HT-29 (cell line): ENCODE results near the gene LYAR. TPM values are rescaled to one million over a fixed set of nuclear protein-coding genes. Genes with fewer than 3 reads are reported as not detected.
"Not testable (repeated sequence)": the region's sequence is repeated elsewhere in the genome, so short reads cannot be mapped to it uniquely, and the experiment has no call there.

Experiments
- DNase-seq: peaks from one replicate; pipeline ENCODE4 v3.0.0-alpha.2; 2015; ENCODE audit warnings: low spot score
- total RNA-seq: library from RNA; depleted of rRNA; stranded (reverse); fragments of >200 nt; shearing (Covaris generic); gene quantifications from 2 replicates; pipeline ENCODE4 v1.2.3, GENCODE V29; 2014

LYAR gene
- total RNA-seq, 1 experiment from 2014 or later: 25.4 TPM

DNA sequence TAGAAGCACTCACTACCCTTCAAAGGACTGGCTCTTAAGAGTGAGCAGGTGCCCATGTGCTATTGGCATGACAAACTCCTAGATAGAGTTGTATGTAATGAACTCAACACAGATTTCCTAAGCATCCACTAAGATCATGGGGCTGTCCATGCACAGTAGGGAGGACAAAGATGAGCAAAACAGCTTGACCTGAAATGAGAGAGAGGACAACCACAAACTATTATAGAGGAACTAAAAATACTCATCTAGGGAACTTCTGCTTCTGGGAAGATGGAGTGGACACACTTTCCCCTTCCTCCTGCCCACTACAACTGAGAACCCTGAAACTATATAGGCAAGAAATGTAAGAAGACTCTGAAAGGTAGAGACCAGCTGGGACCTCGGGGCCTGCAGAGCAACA is 21.2 kb downstream of the LYAR start:
- no peak for DNase-seq

DNA sequence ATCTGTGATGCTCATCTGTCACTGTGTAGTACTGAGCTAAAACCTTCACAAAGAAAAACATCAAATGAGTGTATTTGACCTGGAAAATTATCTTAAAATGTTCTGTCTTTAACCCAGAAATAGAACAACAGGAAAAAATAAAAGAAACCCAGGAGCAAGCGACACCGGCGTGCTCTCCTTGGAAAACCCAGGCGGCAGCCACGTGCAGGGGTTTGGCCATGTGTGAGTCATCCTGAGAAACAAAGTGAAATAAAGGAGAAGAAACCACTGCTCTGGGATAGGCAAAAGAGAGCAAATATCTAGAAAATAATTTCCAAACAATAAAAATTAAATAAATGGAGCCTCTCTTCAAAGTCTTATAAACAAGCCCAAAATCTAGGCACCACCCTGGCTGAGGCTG is 22.0 kb downstream of the LYAR start:
- DNase-seq: no peak

DNA sequence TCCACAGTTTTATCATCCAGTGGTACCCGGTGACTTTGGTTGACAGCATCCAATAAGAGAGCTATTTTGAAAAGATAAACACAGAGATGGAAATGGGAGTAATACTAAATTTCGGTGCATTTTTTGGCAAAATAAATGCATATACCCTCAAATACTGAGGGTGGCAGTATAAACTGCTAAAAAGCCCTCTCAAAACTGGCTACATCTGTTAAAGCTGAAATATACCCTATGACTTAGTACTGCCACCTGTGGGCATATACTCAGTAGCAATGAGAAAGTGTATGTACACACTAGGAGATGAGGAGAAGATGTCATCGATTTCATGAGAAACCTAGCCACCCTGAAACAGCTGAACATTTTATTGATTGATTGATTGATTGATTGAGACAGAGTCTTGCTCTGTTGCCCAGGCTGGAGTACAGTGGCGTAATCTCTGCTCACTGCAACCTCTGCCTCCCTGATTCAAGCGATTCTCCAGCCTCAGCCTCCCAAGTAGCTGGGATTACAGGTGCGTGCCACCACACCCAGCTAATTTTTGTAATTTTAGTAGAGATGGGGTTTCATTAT is 29.7 kb downstream of the LYAR start:
- DNase-seq: peak; percentile 53

DNA sequence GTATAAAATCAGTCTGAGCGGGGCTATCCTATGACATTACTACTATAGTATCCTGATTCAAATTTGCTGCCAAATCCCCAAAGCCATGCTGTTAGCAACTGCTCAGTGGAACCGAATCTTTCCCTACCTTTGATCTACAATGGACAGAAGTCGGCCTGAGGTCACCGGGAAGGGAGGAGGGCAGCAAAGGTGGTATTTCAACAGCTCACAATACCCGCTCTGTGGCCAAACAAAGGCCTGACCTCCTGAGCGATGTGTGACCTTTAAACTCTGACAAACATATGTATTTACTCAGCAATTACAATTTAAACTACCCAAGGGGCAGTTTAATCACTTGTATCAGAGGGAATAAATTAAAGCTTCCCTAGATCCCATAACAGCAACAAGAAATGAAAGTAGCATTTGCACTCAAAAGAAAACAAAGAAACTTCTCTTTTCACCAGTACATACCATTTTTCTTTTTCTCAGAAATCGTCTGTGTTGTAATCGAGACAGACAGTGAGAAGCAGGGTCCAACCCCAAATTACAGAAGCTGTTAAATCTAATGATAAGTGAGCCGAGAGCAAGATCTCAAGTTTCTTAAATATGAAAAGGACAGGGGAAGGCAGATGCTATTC is 30.4 kb downstream of the LYAR start:
- peak; percentile 43 for DNase-seq

DNA sequence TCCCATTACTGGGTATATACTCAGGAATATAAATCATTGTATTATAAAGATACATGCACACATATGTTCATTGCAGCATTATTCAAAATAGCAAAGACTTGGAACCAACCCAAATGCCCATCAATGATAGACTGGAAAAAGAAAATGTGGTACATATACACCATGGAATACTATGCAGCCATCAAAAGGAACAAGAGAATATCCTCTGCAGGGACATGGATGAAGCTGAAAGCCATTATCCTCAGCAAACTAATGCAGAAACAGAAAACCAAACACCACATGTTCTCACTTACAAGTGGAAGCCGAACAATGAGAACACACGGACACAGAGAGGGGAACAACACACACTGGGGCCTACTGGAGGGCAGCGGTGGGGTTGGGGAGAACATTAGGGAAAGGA is 32.2 kb downstream of the LYAR start:
- not testable (repeated sequence) for DNase-seq

DNA sequence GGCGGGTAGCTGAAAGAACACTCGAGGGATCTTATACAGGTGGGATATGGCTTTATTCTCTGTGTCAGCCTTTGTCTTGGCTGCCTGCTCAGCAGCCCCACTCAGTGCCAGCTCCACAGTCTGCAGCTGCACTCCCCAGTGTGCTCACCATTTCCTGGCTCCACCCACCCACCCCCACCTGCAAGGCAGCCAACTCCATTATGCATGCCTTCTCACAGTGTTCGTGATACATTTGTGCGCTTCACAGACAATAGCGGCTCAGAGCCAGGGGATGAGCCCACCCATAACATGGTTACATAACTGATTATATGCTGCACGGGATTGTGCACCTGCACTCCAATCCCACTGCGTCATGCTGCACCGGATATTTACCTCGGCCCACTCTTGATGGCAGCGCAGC is 33.2 kb downstream of the LYAR start:
- DNase-seq: no peak

DNA sequence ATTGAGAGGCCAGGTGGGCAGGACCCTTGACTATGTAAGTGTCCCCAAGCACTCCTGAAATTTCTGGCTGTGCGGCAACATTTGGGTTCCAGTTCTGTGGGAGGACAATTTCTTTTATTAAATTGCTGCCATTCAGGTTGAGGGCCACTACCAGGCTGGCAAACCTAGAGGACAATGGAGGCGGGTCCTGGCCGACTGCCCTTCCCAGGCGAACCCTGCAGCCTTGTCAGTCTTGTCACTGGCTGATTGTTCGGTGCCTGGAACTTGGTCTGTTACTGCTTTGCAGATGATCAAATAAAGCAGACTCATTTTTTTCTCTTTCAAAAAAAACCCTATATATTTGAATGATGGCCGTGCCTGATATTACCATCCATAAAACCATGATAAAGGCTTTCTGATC is 35.3 kb downstream of the LYAR start:
- DNase-seq: no peak

DNA sequence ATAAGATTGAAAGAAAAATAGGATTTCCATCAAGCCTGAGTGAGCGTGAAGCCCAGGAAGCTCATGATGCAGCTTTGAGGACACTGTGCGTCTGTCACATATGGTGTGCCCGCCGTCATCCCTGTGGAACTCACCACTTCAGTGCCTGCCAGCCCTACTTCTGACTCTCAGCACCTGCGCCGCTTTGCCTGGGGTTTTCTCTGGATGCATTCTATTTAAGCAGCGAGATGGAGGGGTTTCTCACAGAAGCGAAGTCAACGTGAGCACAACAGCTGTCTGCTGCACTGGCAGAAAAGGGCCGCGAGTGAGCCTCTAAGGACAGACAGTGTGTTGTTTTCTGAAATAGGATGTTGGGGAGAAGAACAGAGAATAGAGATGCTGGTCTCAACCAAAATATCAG is 35.8 kb downstream of the LYAR start:
- DNase-seq: no peak

DNA sequence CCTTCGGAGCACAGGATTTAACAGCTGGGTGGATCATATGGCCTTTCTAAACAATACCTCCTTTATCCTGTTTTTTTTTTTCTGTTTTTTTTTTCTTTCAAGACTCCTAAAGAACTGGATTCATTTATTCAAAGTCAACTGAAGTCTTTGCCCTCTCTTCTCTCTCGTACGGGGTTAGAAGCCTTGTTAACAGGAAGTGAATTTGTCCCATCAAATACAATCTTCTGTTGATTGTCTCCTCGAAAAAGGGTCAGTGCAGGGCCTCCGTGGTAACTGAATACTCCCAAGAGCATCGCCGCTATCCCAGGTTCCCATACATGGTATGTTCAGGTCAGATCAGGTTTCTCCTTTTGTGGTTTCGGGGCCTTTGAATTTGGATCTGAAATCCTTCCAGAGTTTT is 40.1 kb downstream of the LYAR start:
- no peak for DNase-seq

DNA sequence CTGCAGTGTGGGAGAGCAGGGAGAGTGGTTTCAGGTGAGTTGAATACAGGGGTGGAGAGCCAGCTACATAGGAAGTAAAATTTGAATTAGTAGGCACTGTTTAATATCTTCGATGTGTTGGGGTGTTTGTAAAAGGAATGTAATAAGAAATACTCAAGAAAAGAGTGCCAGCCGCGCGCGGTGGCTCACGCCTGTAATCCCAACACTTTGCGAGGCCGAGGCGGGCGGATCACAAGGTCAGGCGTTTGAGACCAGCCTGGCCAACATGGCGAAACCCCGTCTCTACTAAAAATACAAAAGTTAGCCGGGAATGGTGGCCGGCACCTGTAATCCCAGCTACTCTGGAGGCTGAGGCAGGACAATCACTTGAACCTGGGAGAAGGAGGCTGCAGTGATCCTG is 40.6 kb downstream of the LYAR start:
- DNase-seq: not testable (repeated sequence)

DNA sequence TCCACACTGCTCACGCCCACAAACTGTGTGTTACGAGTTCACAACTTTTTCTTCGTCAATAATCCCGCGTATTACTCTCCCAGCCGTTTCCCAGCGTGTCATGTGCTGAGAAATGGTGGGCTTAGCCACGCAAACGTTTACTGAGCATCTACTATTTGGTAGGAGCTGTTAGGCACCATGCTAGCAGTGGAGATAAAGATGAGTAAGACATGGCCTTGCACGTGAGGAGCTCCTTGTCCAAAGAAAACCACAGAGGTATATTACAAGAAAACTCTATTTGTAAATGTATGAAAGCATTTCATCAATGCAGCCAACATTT is 41.1 kb downstream of the LYAR start:
- no peak for DNase-seq

DNA sequence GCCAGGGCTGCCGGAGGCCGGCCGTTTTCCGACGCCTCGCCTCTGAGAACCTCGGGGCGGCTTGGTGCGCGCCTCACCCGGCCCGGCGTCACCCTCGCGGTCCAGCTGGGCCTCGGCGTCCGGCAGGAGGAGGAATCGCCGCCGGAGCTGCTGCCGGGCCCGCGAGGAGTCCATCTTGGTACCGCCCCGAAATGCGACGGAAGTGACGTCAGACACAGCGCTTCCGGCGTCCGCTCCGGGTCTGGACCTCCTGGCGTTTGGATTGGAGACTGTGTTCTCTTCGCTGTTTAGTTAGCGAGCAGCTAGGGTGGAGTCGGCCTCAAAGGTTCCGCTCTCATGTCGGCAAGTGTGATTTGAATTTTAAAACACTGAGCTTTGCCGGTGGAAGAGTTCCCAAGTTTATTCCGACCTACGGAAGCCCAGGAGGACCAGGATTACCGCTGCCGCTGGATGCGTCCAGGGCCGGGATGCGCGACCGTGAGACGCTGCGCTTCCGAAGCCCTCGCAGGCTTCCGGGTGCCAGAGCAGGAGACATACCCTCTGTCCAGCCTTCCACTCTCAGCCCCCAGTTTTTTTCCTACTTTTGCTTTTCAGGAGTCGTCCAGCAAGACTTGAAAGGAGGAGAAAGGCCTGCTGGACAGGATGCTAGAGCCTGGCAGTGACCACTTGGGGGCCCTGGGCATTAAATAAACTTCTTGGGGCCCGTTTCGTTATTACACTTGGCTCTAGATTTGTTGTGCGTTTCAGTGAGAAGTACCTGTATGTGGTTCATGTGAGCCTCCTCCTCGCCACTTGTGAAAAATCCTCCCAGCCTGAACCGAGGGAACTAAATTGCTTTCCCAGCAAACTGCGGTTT is 41.7 kb downstream of the LYAR start, which contains the start of gene TMEM128:
TSS of gene TMEM128 (minus strand) at position 195 of the 856 bp plus-strand sequence. CDS start at position 174, 21 bp downstream.
- peak; percentile 93 for DNase-seq

DNA sequence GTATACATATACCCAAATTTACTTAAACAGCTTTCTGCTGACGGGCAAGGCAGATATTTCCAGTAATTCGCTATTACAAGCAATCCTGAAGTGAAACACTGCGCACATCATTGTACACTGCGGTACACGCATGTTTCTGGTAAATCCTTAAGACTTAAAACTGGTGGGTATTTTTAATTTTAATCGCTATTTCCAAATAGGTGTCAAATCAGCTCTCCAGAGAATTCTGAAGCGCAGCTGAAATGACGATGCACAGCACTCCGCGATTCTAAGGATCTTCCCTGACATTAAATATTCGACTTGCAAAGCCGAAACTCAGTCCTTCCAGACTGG is 42.3 kb downstream of the LYAR start:
- DNase-seq: no peak

DNA sequence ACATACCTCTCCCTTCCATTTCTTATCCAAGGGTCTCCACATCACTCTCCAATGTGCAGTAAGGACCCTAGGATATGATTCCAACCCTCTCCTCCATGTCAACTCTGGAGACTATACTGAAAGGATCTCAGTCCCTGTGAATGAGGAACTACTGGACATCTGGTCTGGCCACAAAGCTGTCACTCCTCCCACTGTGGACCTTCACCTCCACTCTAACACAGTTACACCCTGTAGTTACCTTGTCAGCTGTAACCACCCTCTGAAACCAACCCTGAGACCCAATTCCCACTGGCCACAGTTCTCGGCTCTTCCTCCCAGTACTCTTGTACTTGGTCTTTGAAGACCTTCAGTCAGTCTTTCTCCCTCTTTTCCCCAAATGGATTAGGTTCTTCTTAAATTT is 44.8 kb downstream of the LYAR start:
- DNase-seq: no peak

DNA sequence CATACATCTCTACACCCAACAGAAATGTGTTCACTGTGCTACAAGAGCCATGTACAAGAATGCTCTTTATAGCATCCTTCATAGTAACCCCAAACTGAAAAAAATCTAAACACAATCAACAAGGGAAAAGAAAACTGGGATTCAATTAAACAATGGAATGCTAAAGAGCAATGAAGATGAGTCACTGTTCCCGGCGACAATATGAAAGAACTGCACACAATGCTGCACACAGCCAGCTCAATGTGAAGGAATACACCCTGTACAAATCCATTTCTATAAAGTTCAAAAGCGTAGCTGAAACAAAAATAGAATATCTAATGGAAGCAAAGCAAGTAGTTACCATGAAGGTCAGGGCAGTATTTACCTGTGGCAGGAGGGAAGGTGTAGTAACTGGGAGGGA is 50.4 kb downstream of the LYAR start:
- not testable (repeated sequence) for DNase-seq

DNA sequence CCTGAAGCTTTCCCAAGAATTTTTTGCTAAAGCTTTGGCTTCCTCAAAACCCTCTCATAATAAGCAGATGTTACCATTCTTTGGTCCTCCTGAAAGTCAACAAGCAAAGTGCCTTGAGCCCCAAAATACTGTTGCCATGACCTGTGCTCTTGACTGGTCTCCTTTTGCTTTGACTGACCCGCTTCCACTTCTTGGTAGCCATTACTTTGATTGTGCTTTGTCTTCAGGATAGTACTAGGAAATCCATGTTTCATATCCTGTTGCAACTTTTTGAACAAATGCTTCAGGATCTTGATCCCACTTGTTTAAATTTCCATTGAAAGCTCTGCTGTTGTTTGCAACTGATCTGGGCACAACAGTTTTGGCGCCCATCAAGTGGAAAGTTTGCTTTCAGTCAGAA is 56.3 kb downstream of the LYAR start:
- DNase-seq: no peak

DNA sequence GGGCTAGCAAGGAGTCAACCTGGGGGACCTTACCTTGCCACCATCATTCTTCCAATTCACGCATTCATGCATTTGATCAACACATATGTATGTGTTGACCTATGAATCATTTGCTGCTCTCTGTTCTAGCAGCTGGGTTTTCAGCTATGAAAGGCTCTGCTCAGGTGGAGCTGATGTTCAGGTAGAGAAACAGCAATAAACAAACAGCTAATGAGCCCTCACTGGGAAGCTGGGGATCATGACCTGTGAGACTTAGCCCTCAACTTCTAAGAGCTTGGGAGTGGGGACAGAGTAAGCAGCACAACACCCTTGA is 61.6 kb downstream of the LYAR start:
- no peak for DNase-seq

DNA sequence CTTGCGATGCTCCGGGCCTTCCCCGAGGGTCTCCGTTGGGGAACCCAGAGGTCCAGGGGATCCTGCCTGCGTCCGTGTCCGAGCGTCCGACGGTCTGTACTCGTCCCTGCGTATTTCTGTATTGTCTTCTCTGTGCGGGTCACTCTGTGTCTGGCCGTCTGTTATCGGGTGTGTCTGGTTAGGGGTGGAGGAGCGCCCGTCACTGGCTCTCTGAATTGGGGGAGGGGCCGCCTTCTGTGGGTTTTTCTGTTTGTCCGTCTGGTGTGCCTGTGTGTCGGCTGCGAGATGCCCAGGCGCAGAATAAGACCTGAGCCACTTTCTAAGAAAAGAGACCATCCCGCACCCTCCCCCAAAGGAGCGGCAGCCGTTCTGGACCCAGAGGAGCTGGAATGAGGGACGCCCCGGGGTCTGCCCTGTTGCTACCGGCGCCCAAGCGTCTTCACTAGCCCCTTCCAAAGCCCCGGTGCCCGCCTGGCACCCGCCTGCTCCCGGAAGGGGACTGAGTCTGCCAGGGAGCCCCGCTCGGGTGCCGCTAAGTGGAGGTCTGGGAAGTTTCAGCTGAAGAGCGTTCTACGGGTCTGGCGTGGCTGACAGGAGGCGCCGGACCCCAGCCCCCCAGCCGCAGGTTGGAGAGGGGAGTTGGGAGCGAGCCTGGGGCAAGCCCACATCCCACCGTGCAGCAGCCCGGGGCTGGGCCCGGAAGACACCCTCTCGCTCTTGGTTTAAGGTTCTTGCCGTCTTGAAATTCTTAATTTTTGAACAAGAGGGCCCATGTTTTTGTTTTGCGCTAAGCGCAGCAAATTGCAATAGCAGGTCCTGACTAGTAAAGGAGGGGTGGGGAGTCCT is 62.2 kb downstream of the LYAR start:
- no peak for DNase-seq

DNA sequence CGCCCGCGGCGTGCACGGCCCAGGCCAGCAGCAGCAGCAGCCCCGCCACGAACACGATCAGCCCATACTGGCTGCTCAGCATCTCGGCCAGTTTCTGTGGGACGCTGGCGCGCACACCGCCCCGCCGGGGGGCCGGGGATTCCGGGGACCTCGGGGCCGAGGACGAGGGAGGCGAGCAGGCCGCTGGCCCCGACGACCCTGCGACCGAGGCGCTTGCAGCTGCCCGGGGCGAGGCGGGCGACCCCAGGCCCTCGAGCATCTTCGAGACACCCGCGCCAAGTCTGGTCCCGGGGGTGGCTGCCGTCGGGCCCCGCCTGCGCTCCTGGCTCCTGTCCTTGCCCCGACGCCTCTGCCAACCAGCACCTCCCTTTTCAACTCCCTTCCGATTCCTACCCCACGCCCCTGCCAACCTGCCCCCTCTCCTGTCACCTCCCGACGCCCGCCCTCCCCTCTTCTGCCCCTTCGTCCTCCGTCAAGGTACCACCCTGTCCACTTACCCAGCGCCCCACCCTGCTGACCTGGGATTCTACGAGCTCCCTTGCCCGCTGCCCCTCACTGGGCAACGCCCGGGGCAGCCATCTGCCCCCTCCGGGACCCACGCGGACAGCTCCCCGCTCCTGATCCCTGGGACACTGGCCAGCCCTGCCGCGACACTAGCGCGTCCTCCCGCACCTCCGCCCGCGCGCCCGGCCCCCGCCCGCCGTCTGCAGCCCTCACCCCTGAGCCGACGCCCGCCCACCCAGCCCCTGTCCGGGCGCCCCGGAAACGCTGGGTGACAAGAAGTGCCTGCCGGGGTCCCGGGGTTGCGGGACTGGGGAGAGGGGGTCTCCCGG is 63.1 kb downstream of the LYAR start, which contains the start of gene OTOP1:
TSS of gene OTOP1 (minus strand) at position 324 of the 833 bp plus-strand sequence. CDS start at position 259, 65 bp downstream.
- DNase-seq: no peak

DNA sequence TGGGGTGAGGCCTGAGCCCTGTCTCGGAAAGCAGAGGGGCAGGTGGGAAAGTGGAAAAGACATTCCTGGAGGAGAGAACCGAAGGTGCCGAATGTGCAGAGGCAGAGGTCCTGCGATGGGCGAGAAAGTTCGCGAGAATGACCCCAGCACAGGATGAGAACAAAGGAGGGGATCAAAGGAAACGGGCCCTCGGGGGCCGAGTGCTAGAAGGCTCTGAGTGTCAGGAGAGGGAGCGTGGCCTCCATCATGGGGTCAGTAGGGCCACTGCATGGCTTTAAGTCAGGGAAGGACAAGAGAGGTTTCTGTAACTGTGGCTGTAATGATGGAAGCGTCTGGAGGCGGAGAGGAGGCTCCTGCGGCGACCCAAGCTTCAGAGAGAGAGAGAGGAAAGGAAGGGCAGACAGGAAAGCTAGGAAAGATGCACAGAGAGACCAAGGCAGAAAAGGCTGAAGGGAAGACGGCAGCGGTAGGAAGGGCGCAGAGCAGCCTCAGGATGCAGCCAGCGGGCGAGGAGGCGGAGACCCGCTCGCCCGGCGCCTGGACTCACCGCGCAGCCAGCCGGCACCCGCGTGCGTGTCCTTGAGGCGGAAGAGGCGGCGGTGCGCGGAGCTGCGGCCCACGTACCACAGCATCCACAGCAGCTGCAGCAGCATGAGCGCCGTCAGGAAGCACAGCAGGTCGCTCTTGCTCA is 63.9 kb downstream of the LYAR start:
- DNase-seq: no peak
